Stimulated activated CD4-positive, alpha-beta T cell treated with anti-CD3 and anti-CD28 coated beads, Interleukin-15, amount 100 ng/mL, for 24 hours (primary cell): ENCODE data around the gene F2R.
"Not testable (repeated sequence)": the region's sequence is repeated elsewhere in the genome, so short reads cannot be mapped to it uniquely, and the experiment has no call there.

Experiments used
- DNase-seq: peaks from one replicate; pipeline ENCODE4 v3.0.0-alpha.2; 2020

The F2R gene

GRCh38 chr5:76761118-76761517 is 45.2 kb downstream of the F2R start:
- DNase-seq: not testable (repeated sequence)

- no peak for DNase-seq
Observed at GRCh38 chr5:76762484-76762883, 46.6 kb downstream of the F2R start.

- no peak for DNase-seq
Observed at GRCh38 chr5:76763136-76763535, 47.2 kb downstream of the F2R start.

- DNase-seq: no peak
Observed at GRCh38 chr5:76764374-76764773, 48.4 kb downstream of the F2R start.

- no peak for DNase-seq
Observed at GRCh38 chr5:76765249-76765648, 49.3 kb downstream of the F2R start.

GRCh38 chr5:76766746-76767145 is 50.8 kb downstream of the F2R start:
- DNase-seq: no peak

GRCh38 chr5:76771041-76771440 is 55.1 kb downstream of the F2R start:
- DNase-seq: not testable (repeated sequence)

- DNase-seq: no peak
Observed at GRCh38 chr5:76771705-76772405, 55.9 kb downstream of the F2R start.

GRCh38 chr5:76775921-76776320 is 60.0 kb downstream of the F2R start:
- DNase-seq: no peak

- no peak for DNase-seq
Observed at GRCh38 chr5:76776391-76776790, 60.5 kb downstream of the F2R start.

- not testable (repeated sequence) for DNase-seq
Observed at GRCh38 chr5:76780616-76781015, 64.7 kb downstream of the F2R start.

GRCh38 chr5:76781775-76782174 is 65.8 kb downstream of the F2R start:
- DNase-seq: no peak

GRCh38 chr5:76782444-76782843 is 66.5 kb downstream of the F2R start:
- no peak for DNase-seq
